RWPE2 (cell line): ENCODE results near the gene FBP2.

Experiments used
- ATAC-seq: fragments of 200-7000 bp; cut with Tn5 transposase; 3 replicates; pipeline ENCODE4 v1.9.1; 2021; ENCODE audit warnings: low read depth
- DNase-seq: peaks from one replicate; pipeline ENCODE4 v3.0.0-alpha.2; 2020; ENCODE audit warnings: low spot score
- H3K27ac ChIP-seq: fragments of 450-650 bp; 2 replicates; pipeline ENCODE4 v1.5.1; 2017; ENCODE audit warnings: mild to moderate bottlenecking; ENCODE audit not compliant: poor library complexity, severe bottlenecking
- H3K27me3 ChIP-seq: fragments of 250-450 bp; sonication (Bioruptor Pico); 2 replicates; pipeline ENCODE4 v1.5.1; 2021; ENCODE audit warnings: mild to moderate bottlenecking, moderate library complexity; ENCODE audit not compliant: insufficient read depth, poor library complexity, severe bottlenecking
- H3K36me3 ChIP-seq: fragments of 250-450 bp; sonication (Bioruptor Pico); 2 replicates; pipeline ENCODE4 v1.5.1; 2020; ENCODE audit warnings: low read depth, mild to moderate bottlenecking, moderate library complexity
- H3K4me1 ChIP-seq: fragments of 250-450 bp; sonication (Bioruptor Pico); 2 replicates; pipeline ENCODE4 v1.5.1; 2021; ENCODE audit warnings: mild to moderate bottlenecking, moderate library complexity; ENCODE audit not compliant: insufficient read depth, poor library complexity, severe bottlenecking
- H3K4me3 ChIP-seq: fragments of 250-450 bp; sonication (Bioruptor Pico); 2 replicates; pipeline ENCODE4 v1.5.1; 2021; ENCODE audit warnings: mild to moderate bottlenecking, moderate library complexity; ENCODE audit not compliant: severe bottlenecking
- H3K9me3 ChIP-seq: fragments of 250-450 bp; sonication (Bioruptor Pico); 2 replicates; pipeline ENCODE4 v1.5.1; 2021; ENCODE audit warnings: mild to moderate bottlenecking, moderate library complexity; ENCODE audit not compliant: severe bottlenecking
- CTCF ChIP-seq: fragments of 450-650 bp; IDR thresholded peaks from one replicate; pipeline ENCODE4 v1.5.1; 2017; ENCODE audit warnings: mild to moderate bottlenecking, moderate library complexity; ENCODE audit not compliant: poor library complexity, severe bottlenecking

Gene FBP2

GRCh38 chr9:94584555-94584954 is 9.1 kb downstream of the FBP2 start:
- Histone ChIP-seq H3K4me3 (no peak overlapping the region), H3K36me3 (no peaks in the 10 kb centered on the region), H3K9me3 (no peaks in the 10 kb centered on the region), H3K27me3 (no peaks in the 10 kb centered on the region), H3K4me1 (peaks cover 10% of the 10 kb centered on the region), H3K27ac (no peak overlapping the region)
- DNase-seq (no peak), ATAC-seq (no peak)
- TF ChIP-seq CTCF = no peak

DNA sequence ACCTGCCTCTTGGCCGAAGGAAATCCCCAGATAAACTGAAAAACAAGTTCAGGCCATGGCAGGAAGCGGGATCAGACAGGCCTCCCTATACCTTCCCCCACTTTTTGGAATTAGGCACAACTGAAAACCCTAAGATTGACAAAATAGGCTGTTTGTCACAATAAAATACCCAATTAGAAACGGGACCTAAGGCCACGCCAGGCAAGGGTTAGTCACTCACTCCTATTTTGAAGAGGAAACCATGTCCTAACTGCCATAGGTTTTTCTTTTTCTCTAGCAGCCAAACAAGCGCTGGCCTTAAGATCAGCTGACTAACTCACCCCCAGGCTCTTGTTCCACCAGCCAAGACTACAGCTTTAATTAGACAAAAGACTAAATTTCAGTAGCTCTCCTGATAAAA is 11.9 kb downstream of the FBP2 start:
- ATAC-seq (no peak; the same call in 2 of the 3 replicates), DNase-seq (no peak)
- no peaks in the 10 kb centered on the region for H3K27me3 ChIP-seq
- H3K36me3 ChIP-seq = no peaks in the 10 kb centered on the region
- H3K9me3 ChIP-seq = no peaks in the 10 kb centered on the region
- no peak overlapping the region for H3K4me3 ChIP-seq
- no peak for TF ChIP-seq CTCF
- H3K27ac ChIP-seq = no peak overlapping the region
- peaks cover 9% of the 10 kb centered on the region for H3K4me1 ChIP-seq

GRCh38 chr9:94577571-94577970 is 16.1 kb downstream of the FBP2 start:
- no peaks in the 10 kb centered on the region for H3K36me3 ChIP-seq
- DNase-seq (no peak), ATAC-seq (no peak)
- H3K4me1 ChIP-seq = peaks cover 4% of the 10 kb centered on the region
- no peaks in the 10 kb centered on the region for H3K9me3 ChIP-seq
- no peak overlapping the region for H3K27ac ChIP-seq
- peaks cover 6% of the 10 kb centered on the region for H3K27me3 ChIP-seq
- no peak for TF ChIP-seq CTCF
- H3K4me3 ChIP-seq = no peak overlapping the region

- Histone ChIP-seq H3K27ac (no peak overlapping the region), H3K36me3 (no peaks in the 10 kb centered on the region), H3K4me1 (peaks cover 4% of the 10 kb centered on the region), H3K9me3 (no peaks in the 10 kb centered on the region), H3K27me3 (peaks cover 6% of the 10 kb centered on the region), H3K4me3 (no peak overlapping the region)
- TF ChIP-seq CTCF = no peak
- DNase-seq (no peak), ATAC-seq (no peak)
Measured at GRCh38 chr9:94577036-94577435, 16.6 kb downstream of the FBP2 start.

- no peak overlapping the region for H3K27ac ChIP-seq
- peaks cover 6% of the 10 kb centered on the region for H3K27me3 ChIP-seq
- no peaks in the 10 kb centered on the region for H3K4me1 ChIP-seq
- no peaks in the 10 kb centered on the region for H3K36me3 ChIP-seq
- DNase-seq = no peak
- H3K9me3 ChIP-seq = no peaks in the 10 kb centered on the region
- no peak overlapping the region for H3K4me3 ChIP-seq
- TF ChIP-seq CTCF = no peak
- no peak for ATAC-seq
Measured at GRCh38 chr9:94576131-94576530, 17.5 kb downstream of the FBP2 start.
